PC-9 (cell line): ENCODE data around the gene TIGAR. TPM values are rescaled to one million over a fixed set of nuclear protein-coding genes. Genes with fewer than 3 reads are reported as not detected.

ENCODE experiments used
- BruUV-seq: library from RNA; stranded (reverse); fragments of 400-500 nt; replicated peaks from 2 replicates; lab custom pipeline; 2021; lab: Mats Ljungman, UMichigan
- CTCF ChIA-PET: fragments of 300-600 bp; sonication (Branson Sonifier 250); formaldehyde crosslinking; loops from one replicate; lab custom pipeline; 2022; ENCODE audit warnings: antibody characterized with exemption; lab: Charles Lee
- POLR2A ChIA-PET: fragments of 300-600 bp; sonication (Branson Sonifier 250); formaldehyde crosslinking; loops from one replicate; lab custom pipeline; 2022; ENCODE audit warnings: antibody characterized with exemption; ENCODE audit not compliant: unreplicated experiment; lab: Charles Lee
- DNase-seq, 2 experiments: peaks; one replicate each; pipeline versions ENCODE4 v3.0.0 to v3.0.0-alpha.2; 2015 to 2022; ENCODE audit warnings: mixed read lengths in 1 of 2
- H2AFZ ChIP-seq: fragments of 200-600 bp; sonication (generic); 2 replicates; pipeline ENCODE4 v1.8.1; 2017; ENCODE audit warnings: antibody characterized with exemption
- H3F3A ChIP-seq: fragments of 200-600 bp; sonication (generic); 2 replicates; pipeline ENCODE4 v1.8.1; 2017; ENCODE audit warnings: antibody characterized with exemption, mild to moderate bottlenecking, low read depth; ENCODE audit not compliant: insufficient read depth
- H3K27ac ChIP-seq: fragments of 200-600 bp; sonication (generic); 2 replicates; pipeline ENCODE4 v1.6.1; 2016; ENCODE audit warnings: mixed run types
- H3K27me3 ChIP-seq: fragments of 200-600 bp; sonication (generic); 2 replicates; pipeline ENCODE4 v1.6.1; 2016; ENCODE audit warnings: low read depth, mixed run types; ENCODE audit not compliant: insufficient read depth
- H3K36me3 ChIP-seq: fragments of 200-600 bp; sonication (generic); 2 replicates; pipeline ENCODE4 v1.6.1; 2016; ENCODE audit warnings: low read depth, mixed run types
- H3K4me1 ChIP-seq: fragments of 200-600 bp; sonication (generic); replicated peaks from 2 replicates; pipeline ENCODE4 v1.6.1; 2016; ENCODE audit warnings: mixed run types; ENCODE audit not compliant: insufficient read depth
- H3K4me2 ChIP-seq: fragments of 200-600 bp; sonication (generic); 2 replicates; pipeline ENCODE4 v1.6.1; 2017; ENCODE audit warnings: mixed run types
- H3K4me3 ChIP-seq: fragments of 200-600 bp; sonication (generic); 2 replicates; pipeline ENCODE4 v1.6.1; 2016; ENCODE audit warnings: mixed run types
- H3K79me2 ChIP-seq: fragments of 200-600 bp; sonication (generic); 2 replicates; pipeline ENCODE4 v1.6.1; 2017; ENCODE audit warnings: low read depth, mixed run types
- H3K9me2 ChIP-seq: fragments of 200-600 bp; sonication (generic); 2 replicates; pipeline ENCODE4 v1.8.1; 2017; ENCODE audit warnings: mild to moderate bottlenecking; ENCODE audit not compliant: insufficient read depth
- H3K9me3 ChIP-seq: fragments of 200-600 bp; sonication (generic); 2 replicates; pipeline ENCODE4 v1.8.1; 2016; ENCODE audit warnings: low read depth; ENCODE audit not compliant: insufficient read depth
- H4K20me1 ChIP-seq: fragments of 200-600 bp; sonication (generic); 2 replicates; pipeline ENCODE4 v1.8.1; 2017; ENCODE audit not compliant: insufficient read depth
- CTCF ChIP-seq: fragments of 200-600 bp; sonication (generic); conservative IDR thresholded peaks from 2 replicates; pipeline ENCODE4 v1.6.1; 2017; ENCODE audit warnings: mixed run types, antibody characterized with exemption, mild to moderate bottlenecking, moderate library complexity
- EZH2 ChIP-seq: fragments of 200-600 bp; sonication (generic); IDR thresholded peaks from 2 replicates; pipeline ENCODE4 v1.8.0; 2017; ENCODE audit warnings: antibody characterized with exemption, low read depth
- intact Hi-C: fragments of 100-400 bp; cut with micrococcal nuclease; formaldehyde crosslinking; loops from one replicate; pipeline ENCODE4 v1.10.0; 2022; ENCODE audit not compliant: unreplicated experiment
- total RNA-seq: library from RNA; stranded (reverse); gene quantifications from 2 replicates; pipeline ENCODE4 v1.2.3, GENCODE V29; 2021

Gene TIGAR
- total RNA-seq, 1 experiment from 2014 or later: 13.2 TPM

DNA sequence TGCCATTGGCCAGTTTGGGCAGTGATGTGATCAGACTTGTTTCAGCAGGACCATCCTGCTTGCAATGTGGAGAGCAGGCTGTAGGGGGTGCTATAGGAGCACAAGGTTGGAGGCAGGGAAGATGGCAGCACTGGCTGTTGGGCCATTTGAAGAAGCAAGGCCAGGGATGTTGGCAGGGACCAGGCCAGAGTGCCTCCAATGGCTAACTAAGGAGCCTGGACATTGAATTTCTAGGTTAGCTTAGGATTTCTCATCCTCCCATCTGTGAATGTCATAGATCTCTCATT is 35.0 kb downstream of the TIGAR start:
- H3K4me3 ChIP-seq: no peak overlapping the region
- POLR2A ChIA-PET: interaction anchor here (0.5 kb wide), 1 partner anchor 53 kb away, joined by 3 read pairs; no protein-coding TSS in a partner anchor
- no TSS peak for BruUV-seq
- H4K20me1 ChIP-seq: no peaks in the 10 kb centered on the region; the same call in 1 of the 2 replicates
- H3K9me2 ChIP-seq: no peaks in the 10 kb centered on the region
- no peak overlapping the region for H3K4me2 ChIP-seq
- CTCF ChIA-PET: no interaction called here
- H3K27me3 ChIP-seq: peaks cover 3% of the 10 kb centered on the region; the same call in 1 of the 2 replicates
- no peaks in the 10 kb centered on the region for H3K4me1 ChIP-seq
- peaks cover 2% of the 10 kb centered on the region; the same call in 1 of the 2 replicates for H3F3A ChIP-seq
- no peak overlapping the region for H2AFZ ChIP-seq
- peak in 1 of 2 experiments; percentile 36 for DNase-seq
- peaks cover 7% of the 10 kb centered on the region; the same call in 1 of the 2 replicates for H3K9me3 ChIP-seq
- no peaks in the 10 kb centered on the region for H3K79me2 ChIP-seq
- no peaks in the 10 kb centered on the region for H3K36me3 ChIP-seq
- TF ChIP-seq EZH2 (no peak), CTCF (peak; percentile 57)
- H3K27ac ChIP-seq: no peak overlapping the region
- intact Hi-C loops: no loop called here

- Histone ChIP-seq H3K4me1 (no peaks in the 10 kb centered on the region), H2AFZ (no peak overlapping the region), H3K27me3 (peaks cover 85% of the 10 kb centered on the region), H3F3A (no peaks in the 10 kb centered on the region), H3K9me2 (no peaks in the 10 kb centered on the region; the same call in 1 of the 2 replicates), H3K79me2 (no peaks in the 10 kb centered on the region), H4K20me1 (no peaks in the 10 kb centered on the region), H3K27ac (no peak overlapping the region), H3K9me3 (no peaks in the 10 kb centered on the region), H3K4me2 (no peak overlapping the region), H3K36me3 (no peaks in the 10 kb centered on the region), H3K4me3 (no peak overlapping the region)
- intact Hi-C loops: no loop called here
- TF ChIP-seq EZH2 (no peak), CTCF (no peak)
- DNase-seq: no peak
- CTCF ChIA-PET: interaction anchor here (0.6 kb wide), 1 partner anchor 483 kb away, joined by 10 read pairs; no protein-coding TSS in a partner anchor
- BruUV-seq: no TSS peak
- POLR2A ChIA-PET: no interaction called here
These were observed 45.1 kb downstream of the TIGAR start for GRCh38 chr12:4366090-4366489.

DNA sequence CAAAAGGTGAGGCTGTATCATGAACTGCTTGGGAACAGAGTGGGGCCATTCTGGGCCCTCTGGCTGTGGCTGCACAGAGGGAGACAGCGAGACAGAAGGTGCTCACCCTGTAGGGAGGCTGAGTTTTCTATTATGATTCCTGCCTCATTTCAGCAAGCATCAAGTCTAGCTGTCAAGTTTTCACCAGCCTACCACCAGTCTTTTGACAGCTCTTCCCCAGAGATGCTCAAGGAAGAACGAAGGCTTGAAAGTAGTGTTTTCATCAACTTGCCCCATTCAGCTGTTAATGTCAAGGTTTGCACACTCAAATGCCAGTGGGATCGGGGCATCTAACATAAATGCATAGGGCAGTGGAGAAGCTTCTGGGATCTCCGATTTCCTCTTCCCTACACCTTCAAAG is 48.5 kb downstream of the TIGAR start:
- POLR2A ChIA-PET: interaction anchor here (0.7 kb wide), 1 partner anchor 714 kb away, joined by 3 read pairs; no protein-coding TSS in a partner anchor
- Histone ChIP-seq H4K20me1 (no peaks in the 10 kb centered on the region), H3K79me2 (no peaks in the 10 kb centered on the region), H3K4me1 (no peaks in the 10 kb centered on the region), H3K9me2 (no peaks in the 10 kb centered on the region; the same call in 1 of the 2 replicates), H2AFZ (no peak overlapping the region), H3K4me3 (no peak overlapping the region), H3K36me3 (no peaks in the 10 kb centered on the region), H3F3A (no peaks in the 10 kb centered on the region), H3K4me2 (no peak overlapping the region), H3K27ac (no peak overlapping the region), H3K27me3 (peaks cover 90% of the 10 kb centered on the region), H3K9me3 (no peaks in the 10 kb centered on the region)
- no peak for DNase-seq
- CTCF ChIA-PET: no interaction called here
- TF ChIP-seq CTCF: no peak
- TF ChIP-seq EZH2: no peak
- BruUV-seq: no TSS peak
- intact Hi-C loops: no loop called here
